ENCODE data around the gene TP53RK.

The TP53RK gene

GRCh38 chr20:46712056-46712636, 22.9 kb upstream of the TP53RK start:
- no peak for DNase-seq (ENCODE audit: low spot score)
- H3K4me1 ChIP-seq (ENCODE audit: insufficient read depth, poor library complexity, severe bottlenecking), result peaks cover 19% of the 10 kb centered on the region
- TF ChIP-seq CTCF (IDR thresholded peaks at IDR 0.05; ENCODE audit: poor library complexity, severe bottlenecking), result no peak
- H3K4me3 ChIP-seq (ENCODE audit: severe bottlenecking), result no peak overlapping the region
- H3K27ac ChIP-seq (ENCODE audit: poor library complexity, severe bottlenecking), result no peak overlapping the region
- no peak for ATAC-seq (ENCODE audit: low read depth)
- no peaks in the 10 kb centered on the region for H3K27me3 ChIP-seq (ENCODE audit: insufficient read depth, poor library complexity, severe bottlenecking)
- no peaks in the 10 kb centered on the region for H3K36me3 ChIP-seq (ENCODE audit: low read depth)
- no peaks in the 10 kb centered on the region for H3K9me3 ChIP-seq (ENCODE audit: severe bottlenecking)

- no peak for TF ChIP-seq CTCF (IDR thresholded peaks at IDR 0.05; ENCODE audit: poor library complexity, severe bottlenecking)
- no peak for DNase-seq (ENCODE audit: low spot score)
Observed at GRCh38 chr20:46710153-46710913, 21.1 kb upstream of the TP53RK start.

GRCh38 chr20:46709459-46710152, 20.4 kb upstream of the TP53RK start, which contains the start of gene SLC2A10:
TSS of gene SLC2A10 (plus strand) at chr20:46709649. CDS start at chr20:46709737, 88 bp downstream.
- Histone ChIP-seq H3K9me3 (ENCODE audit: severe bottlenecking) (no peaks in the 10 kb centered on the region), H3K4me3 (ENCODE audit: severe bottlenecking) (peak within 1 kb of the TSS; percentile 48), H3K27ac (ENCODE audit: poor library complexity, severe bottlenecking) (peak within 1 kb of the TSS; percentile 2), H3K4me1 (ENCODE audit: insufficient read depth, poor library complexity, severe bottlenecking) (peaks cover 9% of the 10 kb centered on the region), H3K36me3 (ENCODE audit: low read depth) (no peaks in the 10 kb centered on the region), H3K27me3 (ENCODE audit: insufficient read depth, poor library complexity, severe bottlenecking) (no peaks in the 10 kb centered on the region)
- DNase-seq (ENCODE audit: low spot score) (peak; percentile 82), ATAC-seq (ENCODE audit: low read depth) (peak; percentile 79)
- TF ChIP-seq CTCF (IDR thresholded peaks at IDR 0.05; ENCODE audit: poor library complexity, severe bottlenecking), result peak; percentile 46

More at GRCh38 chr20:46710153-46710913, 21.1 kb upstream of the TP53RK start:
- no peaks in the 10 kb centered on the region for H3K27me3 ChIP-seq (ENCODE audit: insufficient read depth, poor library complexity, severe bottlenecking)
- H3K4me3 ChIP-seq (ENCODE audit: severe bottlenecking), result peak overlapping the region; percentile 48
- peaks cover 16% of the 10 kb centered on the region for H3K4me1 ChIP-seq (ENCODE audit: insufficient read depth, poor library complexity, severe bottlenecking)
- H3K9me3 ChIP-seq (ENCODE audit: severe bottlenecking), result no peaks in the 10 kb centered on the region
- H3K27ac ChIP-seq (ENCODE audit: poor library complexity, severe bottlenecking), result peak overlapping the region; percentile 2
- no peaks in the 10 kb centered on the region for H3K36me3 ChIP-seq (ENCODE audit: low read depth)
- ATAC-seq (ENCODE audit: low read depth), result no peak

GRCh38 chr20:46709055-46709458, 19.8 kb upstream of the TP53RK start:
- H3K36me3 ChIP-seq (ENCODE audit: low read depth), result no peaks in the 10 kb centered on the region
- peak overlapping the region; percentile 48 for H3K4me3 ChIP-seq (ENCODE audit: severe bottlenecking)
- TF ChIP-seq CTCF (IDR thresholded peaks at IDR 0.05; ENCODE audit: poor library complexity, severe bottlenecking), result no peak
- DNase-seq (ENCODE audit: low spot score) (no peak), ATAC-seq (ENCODE audit: low read depth) (peak; percentile 41)
- peak overlapping the region; percentile 2 for H3K27ac ChIP-seq (ENCODE audit: poor library complexity, severe bottlenecking)
- no peaks in the 10 kb centered on the region for H3K9me3 ChIP-seq (ENCODE audit: severe bottlenecking)
- no peaks in the 10 kb centered on the region for H3K27me3 ChIP-seq (ENCODE audit: insufficient read depth, poor library complexity, severe bottlenecking)
- H3K4me1 ChIP-seq (ENCODE audit: insufficient read depth, poor library complexity, severe bottlenecking), result peaks cover 6% of the 10 kb centered on the region

Data from RWPE2 (cell line).